Lung (tissue), 12 donors: ENCODE results near the gene LIN28A. TPM values are rescaled to one million over a fixed set of nuclear protein-coding genes. Genes with fewer than 3 reads are reported as not detected.
"Not testable (repeated sequence)": the region's sequence is repeated elsewhere in the genome, so short reads cannot be mapped to it uniquely, and the experiment has no call there.

Source experiments
- ATAC-seq: fragments of 200-7000 bp; cut with Tn5 transposase; one replicate; pipeline ENCODE4 v1.9.1; 2020; ENCODE audit warnings: moderate number of reproducible peaks; ENCODE audit not compliant: insufficient read depth, low FRiP score
- DNase-seq, 3 donors: peaks; one replicate each; pipeline ENCODE4 v3.0.0-alpha.2; 2013 to 2017
- H3K27ac ChIP-seq, 2 donors: one replicate each; pipeline ENCODE4 v1.5.1; 2013; ENCODE audit warnings: mild to moderate bottlenecking in 2 of 2, moderate library complexity in 2 of 2, control low read depth in 1 of 2, inconsistent platforms in 1 of 2, low read depth in 1 of 2, low read length in 1 of 2
- H3K27me3 ChIP-seq, 3 donors: one replicate each; pipeline ENCODE4 v1.5.1; 2013; ENCODE audit warnings: low read length in 2 of 3; ENCODE audit not compliant: control insufficient read depth in 3 of 3, insufficient read depth in 3 of 3
- H3K36me3 ChIP-seq, 4 donors: one replicate each; pipeline ENCODE4 v1.5.1; 2013; ENCODE audit warnings: low read length in 4 of 4, mild to moderate bottlenecking in 1 of 4, moderate library complexity in 1 of 4; ENCODE audit not compliant: control insufficient read depth in 4 of 4, insufficient read depth in 4 of 4
- H3K4me1 ChIP-seq, 5 donors: one replicate each; pipeline ENCODE4 v1.5.1; 2013; ENCODE audit warnings: low read length in 5 of 5, mild to moderate bottlenecking in 2 of 5, moderate library complexity in 1 of 5; ENCODE audit not compliant: control insufficient read depth in 5 of 5, insufficient read depth in 5 of 5
- H3K4me3 ChIP-seq: one replicate; pipeline ENCODE4 v1.5.1; 2013; ENCODE audit warnings: mild to moderate bottlenecking, control low read depth, moderate library complexity
- H3K9ac ChIP-seq, 2 donors: one replicate each; pipeline ENCODE4 v1.5.1; 2013; ENCODE audit warnings: low read length in 2 of 2, control low read depth in 1 of 2; ENCODE audit not compliant: insufficient read depth in 1 of 2
- H3K9me3 ChIP-seq, 4 donors: one replicate each; pipeline ENCODE4 v1.5.1; 2013; ENCODE audit warnings: low read length in 3 of 4, mild to moderate bottlenecking in 1 of 4, moderate library complexity in 1 of 4; ENCODE audit not compliant: control insufficient read depth in 4 of 4, insufficient read depth in 3 of 4
- whole genome bisulfite sequencing, 2 donors: extraction: QIAGEN DNeasy Blood & Tissue Kit; methylation state at CpG; one replicate each; pipeline ENCODE4 v1.1.7; 2013; 5-methylcytosine and 5-hydroxymethylcytosine counted together
- polyA plus RNA-seq, 2 donors: library from polyadenylated mRNA; stranded (reverse); fragments of 200-250 nt; gene quantifications; one replicate each; pipeline ENCODE4 v1.2.1, GENCODE V29; 2013
- total RNA-seq, 2 donors: library from RNA; depleted of rRNA in 1 of 2; stranded (reverse); fragments of >200 nt in 1 of 2; gene quantifications; one replicate each; pipeline ENCODE4 v1.2.1, GENCODE V29; 2014 to 2021
- TF ChIP-seq, protein P1 (sequence below): IDR thresholded peaks from 2 replicates; pipeline ENCODE4 v1.5.1; 2012; ENCODE audit warnings: mild to moderate bottlenecking; ENCODE audit errors: control extremely low read depth, extremely low read depth
- donor health status: control.
- donor health status: control.
- donor health status: Bipolar disorder and iron deficiency.
- donor health status: healthy.
- donor health status: DM: yes; HTN: yes; CAD: no.

Gene LIN28A
- total and polyA plus RNA-seq, 4 donors = 0.80 TPM; not detected in 3

- DNase-seq (no peak), ATAC-seq (no peak)
- TF ChIP-seq, protein P1, sequence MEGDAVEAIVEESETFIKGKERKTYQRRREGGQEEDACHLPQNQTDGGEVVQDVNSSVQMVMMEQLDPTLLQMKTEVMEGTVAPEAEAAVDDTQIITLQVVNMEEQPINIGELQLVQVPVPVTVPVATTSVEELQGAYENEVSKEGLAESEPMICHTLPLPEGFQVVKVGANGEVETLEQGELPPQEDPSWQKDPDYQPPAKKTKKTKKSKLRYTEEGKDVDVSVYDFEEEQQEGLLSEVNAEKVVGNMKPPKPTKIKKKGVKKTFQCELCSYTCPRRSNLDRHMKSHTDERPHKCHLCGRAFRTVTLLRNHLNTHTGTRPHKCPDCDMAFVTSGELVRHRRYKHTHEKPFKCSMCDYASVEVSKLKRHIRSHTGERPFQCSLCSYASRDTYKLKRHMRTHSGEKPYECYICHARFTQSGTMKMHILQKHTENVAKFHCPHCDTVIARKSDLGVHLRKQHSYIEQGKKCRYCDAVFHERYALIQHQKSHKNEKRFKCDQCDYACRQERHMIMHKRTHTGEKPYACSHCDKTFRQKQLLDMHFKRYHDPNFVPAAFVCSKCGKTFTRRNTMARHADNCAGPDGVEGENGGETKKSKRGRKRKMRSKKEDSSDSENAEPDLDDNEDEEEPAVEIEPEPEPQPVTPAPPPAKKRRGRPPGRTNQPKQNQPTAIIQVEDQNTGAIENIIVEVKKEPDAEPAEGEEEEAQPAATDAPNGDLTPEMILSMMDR = no peak
- H3K9me3 ChIP-seq = no peaks in the 10 kb centered on the region
- no peak overlapping the region for H3K9ac ChIP-seq
- 80 to 93% methylated on average over 5 of the region's 5 CpGs for WGBS, 2 donors
- H3K27ac ChIP-seq = no peak overlapping the region
- H3K27me3 ChIP-seq = no peaks in the 10 kb centered on the region
- no peak overlapping the region for H3K4me3 ChIP-seq
- no peaks in the 10 kb centered on the region for H3K36me3 ChIP-seq
- H3K4me1 ChIP-seq = no peaks in the 10 kb centered on the region
Observed at GRCh38 chr1:26372039-26372438, 38.6 kb upstream of the LIN28A start.

- not testable (repeated sequence) for H3K36me3 ChIP-seq, DNase-seq, H3K27ac ChIP-seq, ATAC-seq, H3K4me3 ChIP-seq, H3K4me1 ChIP-seq, H3K9me3 ChIP-seq, H3K9ac ChIP-seq, H3K27me3 ChIP-seq
- 53 to 64% methylated on average over 3 of the region's 3 CpGs for WGBS, 2 donors
Observed at GRCh38 chr1:26372611-26373010, 38.0 kb upstream of the LIN28A start, which contains the start of gene ZNF683. Gene ZNF683, minus strand, starts transcription at chr1:26372750. Its CDS starts 4,179 bp downstream, at chr1:26368571.

- Histone ChIP-seq H3K9ac (no peak overlapping the region), H3K27ac (no peak overlapping the region), H3K36me3 (no peaks in the 10 kb centered on the region), H3K27me3 (no peaks in the 10 kb centered on the region), H3K4me1 (no peaks in the 10 kb centered on the region), H3K4me3 (no peak overlapping the region), H3K9me3 (no peaks in the 10 kb centered on the region)
- no peak for DNase-seq
- TF ChIP-seq, protein P1 = no peak
- ATAC-seq = no peak
- WGBS, 2 donors = 77 to 86% methylated on average over 4 of the region's 4 CpGs
Observed at GRCh38 chr1:26373281-26373680, 37.3 kb upstream of the LIN28A start.

DNA sequence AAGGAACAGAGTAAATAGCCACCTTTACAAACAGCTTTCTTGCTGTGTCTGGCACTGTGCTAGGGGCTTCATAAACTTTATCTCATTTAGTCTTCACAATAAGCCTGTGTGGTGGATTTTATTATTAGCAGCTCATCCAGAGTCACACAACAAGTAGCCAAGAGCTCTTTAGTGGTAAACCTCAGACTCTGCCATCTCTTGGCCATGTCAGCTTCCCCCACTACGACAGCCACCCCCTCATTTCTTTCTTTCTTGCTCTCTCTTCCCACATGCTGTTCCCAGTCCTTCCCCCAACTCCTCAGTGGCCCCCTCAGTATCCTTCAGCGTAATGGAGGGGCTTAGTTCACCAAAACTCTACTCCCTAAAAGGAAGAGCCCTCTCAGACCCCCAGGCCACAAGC, 36.8 kb upstream of the LIN28A start:
- ATAC-seq (no peak), DNase-seq (no peak)
- Histone ChIP-seq H3K9ac (no peak overlapping the region), H3K27ac (no peak overlapping the region), H3K4me3 (no peak overlapping the region), H3K4me1 (no peaks in the 10 kb centered on the region), H3K9me3 (no peaks in the 10 kb centered on the region), H3K27me3 (no peaks in the 10 kb centered on the region), H3K36me3 (no peaks in the 10 kb centered on the region)
- 33 to 42% methylated on average over 2 of the region's 2 CpGs for WGBS, 2 donors
- TF ChIP-seq, protein P1 = no peak

DNA sequence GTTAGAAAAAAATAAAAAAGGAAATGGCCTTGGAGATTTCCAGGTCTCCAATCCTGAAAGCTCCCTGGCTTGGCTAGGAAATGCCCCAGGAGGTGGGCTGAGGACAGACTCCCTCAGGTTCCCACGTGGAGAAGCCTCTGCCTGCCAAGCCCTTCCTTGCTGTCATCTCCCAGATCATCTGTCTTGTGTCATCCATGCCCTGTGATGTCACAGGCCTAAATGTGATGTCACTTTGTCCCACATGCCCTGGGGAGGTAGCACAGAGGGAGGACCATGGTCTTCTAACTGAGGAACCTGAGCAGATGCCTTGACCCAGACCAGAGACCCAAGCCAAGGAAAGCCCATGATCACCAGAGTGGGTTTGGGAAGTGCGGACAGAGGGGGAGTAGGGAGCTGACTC, 36.3 kb upstream of the LIN28A start:
- not testable (repeated sequence) for H3K4me1 ChIP-seq, H3K9me3 ChIP-seq, H3K27me3 ChIP-seq, DNase-seq, H3K4me3 ChIP-seq, H3K36me3 ChIP-seq, H3K9ac ChIP-seq, H3K27ac ChIP-seq, ATAC-seq
- 58 to 64% methylated on average over 2 of the region's 2 CpGs for WGBS, 2 donors
